Stimulated activated CD8-positive, alpha-beta memory T cell treated with anti-CD3 and anti-CD28 coated beads, Interleukin-15, amount 100 ng/mL, for 1 hour (primary cell): ENCODE data around the gene CAPZA3.
"Not testable (repeated sequence)": the region's sequence is repeated elsewhere in the genome, so short reads cannot be mapped to it uniquely, and the experiment has no call there.

Experiments
- DNase-seq: peaks from one replicate; pipeline ENCODE4 v3.0.0-alpha.2; 2020; ENCODE audit warnings: low read depth

Gene CAPZA3

GRCh38 chr12:18737819-18738218 lies at the start of gene CAPZA3, which contains the start of gene PLCZ1:
Gene CAPZA3, plus strand, starts transcription at chr12:18738119. Its CDS starts 150 bp downstream, at chr12:18738269.
Gene PLCZ1, minus strand, starts transcription at chr12:18738012. Its CDS starts 641 bp downstream, at chr12:18737371.
- no peak for DNase-seq

GRCh38 chr12:18689771-18690170 lies 48.1 kb upstream of the CAPZA3 start:
- DNase-seq, result no peak

GRCh38 chr12:18690653-18691052 lies 47.3 kb upstream of the CAPZA3 start:
- no peak for DNase-seq

GRCh38 chr12:18693986-18694385 lies 43.9 kb upstream of the CAPZA3 start:
- DNase-seq, result not testable (repeated sequence)

- DNase-seq, result no peak
Measured at GRCh38 chr12:18696971-18697602, 40.8 kb upstream of the CAPZA3 start.

GRCh38 chr12:18700271-18700670 lies 37.6 kb upstream of the CAPZA3 start:
- DNase-seq, result no peak

- DNase-seq, result no peak
Measured at GRCh38 chr12:18703321-18703720, 34.6 kb upstream of the CAPZA3 start.

GRCh38 chr12:18703911-18704310 lies 34.0 kb upstream of the CAPZA3 start:
- no peak for DNase-seq

GRCh38 chr12:18706798-18707197 lies 31.1 kb upstream of the CAPZA3 start:
- no peak for DNase-seq

GRCh38 chr12:18716236-18716635 lies 21.7 kb upstream of the CAPZA3 start:
- DNase-seq, result no peak

- no peak for DNase-seq
Measured at GRCh38 chr12:18718462-18718861, 19.5 kb upstream of the CAPZA3 start.

- DNase-seq, result no peak
Measured at GRCh38 chr12:18719922-18720510, 17.9 kb upstream of the CAPZA3 start.

GRCh38 chr12:18720690-18721089 lies 17.2 kb upstream of the CAPZA3 start:
- no peak for DNase-seq

GRCh38 chr12:18721452-18721851 lies 16.5 kb upstream of the CAPZA3 start:
- no peak for DNase-seq

- no peak for DNase-seq
Measured at GRCh38 chr12:18723752-18724151, 14.2 kb upstream of the CAPZA3 start.

GRCh38 chr12:18731156-18731555 lies 6.8 kb upstream of the CAPZA3 start:
- no peak for DNase-seq

- no peak for DNase-seq
Measured at GRCh38 chr12:18747895-18748294, 10.0 kb downstream of the CAPZA3 start.

GRCh38 chr12:18749386-18749957 lies 11.6 kb downstream of the CAPZA3 start:
- no peak for DNase-seq

GRCh38 chr12:18750085-18750484 lies 12.2 kb downstream of the CAPZA3 start:
- DNase-seq, result no peak

- DNase-seq, result no peak
Measured at GRCh38 chr12:18751866-18752265, 13.9 kb downstream of the CAPZA3 start.

GRCh38 chr12:18752280-18752920 lies 14.5 kb downstream of the CAPZA3 start:
- DNase-seq, result no peak

- DNase-seq, result no peak
Measured at GRCh38 chr12:18752947-18753346, 15.0 kb downstream of the CAPZA3 start.

GRCh38 chr12:18753481-18754123 lies 15.7 kb downstream of the CAPZA3 start:
- no peak for DNase-seq
